ENCODE results near the gene TIMP2.

GRCh38 chr17:78962345-78962983 lies 37.3 kb upstream of the TIMP2 start:
- TF ChIP-seq CTCF (conservative IDR thresholded peaks at IDR 0.05; ENCODE audit: low read length) (no peak), EZH2phosphoT487 (IDR thresholded peaks at IDR 0.05; ENCODE audit: borderline replicate concordance, low read depth, low read length) (no peak)

All from OCI-LY7 (cell line).